GM23338 (cell line): ENCODE measurements around the gene ABR. TPM values are rescaled to one million over a fixed set of nuclear protein-coding genes. Genes with fewer than 3 reads are reported as not detected.

Experiments used
- ATAC-seq: fragments of 200-7000 bp; cut with Tn5 transposase; 3 replicates; pipeline ENCODE4 v1.9.1; 2020
- DNase-seq: peaks from one replicate; pipeline ENCODE4 v3.0.0-alpha.2; 2015; ENCODE audit warnings: low spot score
- H2AFZ ChIP-seq: fragments of 200-600 bp; sonication (generic); 2 replicates; pipeline ENCODE4 v1.8.0; 2016; ENCODE audit warnings: antibody characterized with exemption, mild to moderate bottlenecking, moderate library complexity
- H3F3A ChIP-seq: fragments of 200-600 bp; sonication (generic); replicated peaks from 2 replicates; pipeline ENCODE4 v1.8.0; 2017; ENCODE audit warnings: antibody characterized with exemption, mixed run types, low read depth
- H3K27ac ChIP-seq: fragments of 200-600 bp; sonication (generic); 2 replicates; pipeline ENCODE4 v1.6.1; 2016; ENCODE audit warnings: low read depth
- H3K27me3 ChIP-seq: fragments of 200-600 bp; sonication (generic); 2 replicates; pipeline ENCODE4 v1.8.0; 2016; ENCODE audit warnings: mild to moderate bottlenecking, mixed run types, moderate library complexity; ENCODE audit not compliant: insufficient read depth
- H3K36me3 ChIP-seq: fragments of 200-600 bp; sonication (generic); 2 replicates; pipeline ENCODE4 v1.8.0; 2016; ENCODE audit warnings: mild to moderate bottlenecking; ENCODE audit not compliant: insufficient read depth
- H3K4me1 ChIP-seq: fragments of 200-600 bp; sonication (generic); 2 replicates; pipeline ENCODE4 v1.8.0; 2016; ENCODE audit warnings: mild to moderate bottlenecking, moderate library complexity; ENCODE audit not compliant: insufficient read depth
- H3K4me2 ChIP-seq: fragments of 200-600 bp; sonication (generic); 2 replicates; pipeline ENCODE4 v1.7.1; 2017; ENCODE audit warnings: mixed run types
- H3K4me3 ChIP-seq: fragments of 200-600 bp; sonication (generic); 2 replicates; pipeline ENCODE4 v1.6.1; 2016; ENCODE audit warnings: mixed run types
- H3K79me2 ChIP-seq: fragments of 200-600 bp; sonication (generic); replicated peaks from 2 replicates; pipeline ENCODE4 v1.8.0; 2017; ENCODE audit warnings: mild to moderate bottlenecking; ENCODE audit not compliant: insufficient read depth
- H3K9me2 ChIP-seq: fragments of 200-600 bp; sonication (generic); 2 replicates; pipeline ENCODE4 v1.8.0; 2017; ENCODE audit not compliant: insufficient read depth
- H4K20me1 ChIP-seq: fragments of 200-600 bp; sonication (generic); replicated peaks from 2 replicates; pipeline ENCODE4 v1.8.0; 2017; ENCODE audit warnings: mild to moderate bottlenecking; ENCODE audit not compliant: insufficient read depth
- H3K27ac Mint-ChIP-seq: 2 replicates; pipeline ENCODE4 v1.8.0; 2020; ENCODE audit warnings: inconsistent platforms, mild to moderate bottlenecking, moderate library complexity, mixed read lengths
- H3K27me3 Mint-ChIP-seq: 3 replicates; pipeline ENCODE4 v1.8.0; 2022; ENCODE audit warnings: low read depth, mild to moderate bottlenecking, moderate library complexity, mixed read lengths, inconsistent platforms; ENCODE audit not compliant: insufficient read depth, poor library complexity
- H3K36me3 Mint-ChIP-seq: 3 replicates; pipeline ENCODE4 v1.8.0; 2021; ENCODE audit warnings: low read depth, mild to moderate bottlenecking, inconsistent platforms, moderate library complexity, mixed read lengths
- H3K4me1 Mint-ChIP-seq: 3 replicates; pipeline ENCODE4 v1.8.0; 2020; ENCODE audit warnings: mild to moderate bottlenecking, inconsistent platforms, mixed read lengths
- H3K4me3 Mint-ChIP-seq: 3 replicates; pipeline ENCODE4 v1.8.0; 2021; ENCODE audit warnings: moderate library complexity, mild to moderate bottlenecking, inconsistent platforms, mixed read lengths
- H3K9me3 Mint-ChIP-seq: 3 replicates; pipeline ENCODE4 v1.8.0; 2020; ENCODE audit warnings: moderate library complexity, mild to moderate bottlenecking, inconsistent platforms, mixed read lengths
- CREB1 ChIP-seq: fragments of 250-450 bp; sonication (Bioruptor Pico); IDR thresholded peaks from 2 replicates; pipeline ENCODE4 v1.5.0; 2020; ENCODE audit warnings: low read depth, mild to moderate bottlenecking, moderate library complexity
- ETS1 ChIP-seq: IDR thresholded peaks from 2 replicates; pipeline ENCODE4 v1.6.1; 2016; ENCODE audit warnings: antibody characterized with exemption
- EZH2 ChIP-seq: fragments of 200-600 bp; sonication (generic); IDR thresholded peaks from one replicate; pipeline ENCODE4 v1.8.0; 2017; ENCODE audit warnings: antibody characterized with exemption, mild to moderate bottlenecking, low read depth; ENCODE audit not compliant: unreplicated experiment
- EZH2phosphoT487 ChIP-seq: fragments of 200-600 bp; sonication (generic); IDR thresholded peaks from one replicate; pipeline ENCODE4 v1.8.1; 2018; ENCODE audit warnings: antibody characterized with exemption; ENCODE audit not compliant: unreplicated experiment
- JUNB ChIP-seq: IDR thresholded peaks from one replicate; pipeline ENCODE4 v1.6.1; 2016; ENCODE audit warnings: antibody characterized with exemption; ENCODE audit not compliant: unreplicated experiment
- NANOG ChIP-seq: IDR thresholded peaks from 2 replicates; pipeline ENCODE4 v1.6.1; 2016; ENCODE audit warnings: antibody characterized with exemption, borderline replicate concordance
- POLR2AphosphoS5 ChIP-seq: IDR thresholded peaks from 2 replicates; pipeline ENCODE4 v1.6.1; 2016; ENCODE audit warnings: antibody characterized with exemption, low read depth
- STAT1 ChIP-seq: IDR thresholded peaks from one replicate; pipeline ENCODE4 v1.6.1; 2016; ENCODE audit warnings: antibody characterized with exemption; ENCODE audit not compliant: unreplicated experiment
- ZNF114 ChIP-seq: fragments of 250-450 bp; sonication (Bioruptor Pico); IDR thresholded peaks from 2 replicates; pipeline ENCODE4 v1.5.0; 2020; ENCODE audit warnings: mild to moderate bottlenecking, moderate library complexity
- ZNF331 ChIP-seq: fragments of 250-450 bp; sonication (Bioruptor Pico); IDR thresholded peaks from 2 replicates; pipeline ENCODE4 v1.5.0; 2020; ENCODE audit warnings: low read depth, mild to moderate bottlenecking, moderate library complexity
- polyA plus RNA-seq: library from polyadenylated mRNA; unstranded; fragments of >200 nt; fragmentation: Nextera tagmentation; extraction: Ambion mirVana; gene quantifications from 2 replicates; pipeline ENCODE4 v1.2.1, GENCODE V29; 2016
- total RNA-seq: library from RNA; depleted of rRNA; stranded (reverse); fragments of >200 nt; shearing (Covaris generic); gene quantifications from 2 replicates; pipeline ENCODE4 v1.2.3, GENCODE V29; 2014
- TF ChIP-seq, protein P1 (sequence below): IDR thresholded peaks from one replicate; pipeline ENCODE4 v1.6.1; 2018; ENCODE audit warnings: antibody characterized with exemption; ENCODE audit not compliant: unreplicated experiment
- TF ChIP-seq, protein P2 (sequence below), 2 experiments: fragments of 200-600 bp in 1 of 2; sonication (generic) in 1 of 2; conservative IDR thresholded peaks; 2 replicates each; pipeline versions ENCODE4 v1.5.1 to v1.6.1; 2016 to 2017; ENCODE audit warnings: antibody characterized with exemption in 2 of 2, low read depth in 2 of 2, mild to moderate bottlenecking in 2 of 2, moderate library complexity in 1 of 2
- TF ChIP-seq, protein P3 (sequence below): fragments of 250-450 bp; sonication (Bioruptor Pico); IDR thresholded peaks from 2 replicates; pipeline ENCODE4 v1.5.0; 2020; ENCODE audit warnings: mild to moderate bottlenecking, moderate library complexity

ABR gene
- total and polyA plus RNA-seq, 2 experiments from 2014 or later = 15.0 to 27.7 TPM

GRCh38 chr17:1009229-1010085, 170.3 kb downstream of the ABR start:
- Histone ChIP-seq H3K4me2 (no peak overlapping the region), H3K4me3 (no peak overlapping the region), H3K4me1 (no peaks in the 10 kb centered on the region), H3K9me2 (no peaks in the 10 kb centered on the region), H2AFZ (no peak overlapping the region), H3K27me3 (no peaks in the 10 kb centered on the region), H3K36me3 (no peaks in the 10 kb centered on the region), H3F3A (no peaks in the 10 kb centered on the region), H3K27ac (no peak overlapping the region), H3K79me2 (no peaks in the 10 kb centered on the region), H4K20me1 (peaks cover 3% of the 10 kb centered on the region; the same call in 1 of the 2 replicates)
- Mint-ChIP-seq H3K36me3 (peaks cover 7% of the 10 kb centered on the region; the same call in 1 of the 3 replicates), H3K27ac (no peak overlapping the region), H3K4me3 (no peak overlapping the region), H3K4me1 (peaks cover 14% of the 10 kb centered on the region), H3K27me3 (peaks cover 4% of the 10 kb centered on the region), H3K9me3 (no peaks in the 10 kb centered on the region; the same call in 2 of the 3 replicates)
- ATAC-seq (no peak), DNase-seq (no peak)
- TF ChIP-seq, protein P1, sequence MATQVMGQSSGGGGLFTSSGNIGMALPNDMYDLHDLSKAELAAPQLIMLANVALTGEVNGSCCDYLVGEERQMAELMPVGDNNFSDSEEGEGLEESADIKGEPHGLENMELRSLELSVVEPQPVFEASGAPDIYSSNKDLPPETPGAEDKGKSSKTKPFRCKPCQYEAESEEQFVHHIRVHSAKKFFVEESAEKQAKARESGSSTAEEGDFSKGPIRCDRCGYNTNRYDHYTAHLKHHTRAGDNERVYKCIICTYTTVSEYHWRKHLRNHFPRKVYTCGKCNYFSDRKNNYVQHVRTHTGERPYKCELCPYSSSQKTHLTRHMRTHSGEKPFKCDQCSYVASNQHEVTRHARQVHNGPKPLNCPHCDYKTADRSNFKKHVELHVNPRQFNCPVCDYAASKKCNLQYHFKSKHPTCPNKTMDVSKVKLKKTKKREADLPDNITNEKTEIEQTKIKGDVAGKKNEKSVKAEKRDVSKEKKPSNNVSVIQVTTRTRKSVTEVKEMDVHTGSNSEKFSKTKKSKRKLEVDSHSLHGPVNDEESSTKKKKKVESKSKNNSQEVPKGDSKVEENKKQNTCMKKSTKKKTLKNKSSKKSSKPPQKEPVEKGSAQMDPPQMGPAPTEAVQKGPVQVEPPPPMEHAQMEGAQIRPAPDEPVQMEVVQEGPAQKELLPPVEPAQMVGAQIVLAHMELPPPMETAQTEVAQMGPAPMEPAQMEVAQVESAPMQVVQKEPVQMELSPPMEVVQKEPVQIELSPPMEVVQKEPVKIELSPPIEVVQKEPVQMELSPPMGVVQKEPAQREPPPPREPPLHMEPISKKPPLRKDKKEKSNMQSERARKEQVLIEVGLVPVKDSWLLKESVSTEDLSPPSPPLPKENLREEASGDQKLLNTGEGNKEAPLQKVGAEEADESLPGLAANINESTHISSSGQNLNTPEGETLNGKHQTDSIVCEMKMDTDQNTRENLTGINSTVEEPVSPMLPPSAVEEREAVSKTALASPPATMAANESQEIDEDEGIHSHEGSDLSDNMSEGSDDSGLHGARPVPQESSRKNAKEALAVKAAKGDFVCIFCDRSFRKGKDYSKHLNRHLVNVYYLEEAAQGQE = no peak
- TF ChIP-seq EZH2 (no peak), ZNF331 (CRISPR knock-in tag) (no peak), ZNF114 (CRISPR knock-in tag) (no peak), JUNB (no peak), ETS1 (no peak), POLR2AphosphoS5 (no peak), EZH2phosphoT487 (no peak), STAT1 (no peak), CREB1 (CRISPR knock-in tag) (no peak), NANOG (no peak)
- TF ChIP-seq, protein P2, sequence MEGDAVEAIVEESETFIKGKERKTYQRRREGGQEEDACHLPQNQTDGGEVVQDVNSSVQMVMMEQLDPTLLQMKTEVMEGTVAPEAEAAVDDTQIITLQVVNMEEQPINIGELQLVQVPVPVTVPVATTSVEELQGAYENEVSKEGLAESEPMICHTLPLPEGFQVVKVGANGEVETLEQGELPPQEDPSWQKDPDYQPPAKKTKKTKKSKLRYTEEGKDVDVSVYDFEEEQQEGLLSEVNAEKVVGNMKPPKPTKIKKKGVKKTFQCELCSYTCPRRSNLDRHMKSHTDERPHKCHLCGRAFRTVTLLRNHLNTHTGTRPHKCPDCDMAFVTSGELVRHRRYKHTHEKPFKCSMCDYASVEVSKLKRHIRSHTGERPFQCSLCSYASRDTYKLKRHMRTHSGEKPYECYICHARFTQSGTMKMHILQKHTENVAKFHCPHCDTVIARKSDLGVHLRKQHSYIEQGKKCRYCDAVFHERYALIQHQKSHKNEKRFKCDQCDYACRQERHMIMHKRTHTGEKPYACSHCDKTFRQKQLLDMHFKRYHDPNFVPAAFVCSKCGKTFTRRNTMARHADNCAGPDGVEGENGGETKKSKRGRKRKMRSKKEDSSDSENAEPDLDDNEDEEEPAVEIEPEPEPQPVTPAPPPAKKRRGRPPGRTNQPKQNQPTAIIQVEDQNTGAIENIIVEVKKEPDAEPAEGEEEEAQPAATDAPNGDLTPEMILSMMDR (conservative IDR thresholded peaks at IDR 0.05; ENCODE audit: low read depth in 2 of 2) = no peak
- TF ChIP-seq, protein P3, sequence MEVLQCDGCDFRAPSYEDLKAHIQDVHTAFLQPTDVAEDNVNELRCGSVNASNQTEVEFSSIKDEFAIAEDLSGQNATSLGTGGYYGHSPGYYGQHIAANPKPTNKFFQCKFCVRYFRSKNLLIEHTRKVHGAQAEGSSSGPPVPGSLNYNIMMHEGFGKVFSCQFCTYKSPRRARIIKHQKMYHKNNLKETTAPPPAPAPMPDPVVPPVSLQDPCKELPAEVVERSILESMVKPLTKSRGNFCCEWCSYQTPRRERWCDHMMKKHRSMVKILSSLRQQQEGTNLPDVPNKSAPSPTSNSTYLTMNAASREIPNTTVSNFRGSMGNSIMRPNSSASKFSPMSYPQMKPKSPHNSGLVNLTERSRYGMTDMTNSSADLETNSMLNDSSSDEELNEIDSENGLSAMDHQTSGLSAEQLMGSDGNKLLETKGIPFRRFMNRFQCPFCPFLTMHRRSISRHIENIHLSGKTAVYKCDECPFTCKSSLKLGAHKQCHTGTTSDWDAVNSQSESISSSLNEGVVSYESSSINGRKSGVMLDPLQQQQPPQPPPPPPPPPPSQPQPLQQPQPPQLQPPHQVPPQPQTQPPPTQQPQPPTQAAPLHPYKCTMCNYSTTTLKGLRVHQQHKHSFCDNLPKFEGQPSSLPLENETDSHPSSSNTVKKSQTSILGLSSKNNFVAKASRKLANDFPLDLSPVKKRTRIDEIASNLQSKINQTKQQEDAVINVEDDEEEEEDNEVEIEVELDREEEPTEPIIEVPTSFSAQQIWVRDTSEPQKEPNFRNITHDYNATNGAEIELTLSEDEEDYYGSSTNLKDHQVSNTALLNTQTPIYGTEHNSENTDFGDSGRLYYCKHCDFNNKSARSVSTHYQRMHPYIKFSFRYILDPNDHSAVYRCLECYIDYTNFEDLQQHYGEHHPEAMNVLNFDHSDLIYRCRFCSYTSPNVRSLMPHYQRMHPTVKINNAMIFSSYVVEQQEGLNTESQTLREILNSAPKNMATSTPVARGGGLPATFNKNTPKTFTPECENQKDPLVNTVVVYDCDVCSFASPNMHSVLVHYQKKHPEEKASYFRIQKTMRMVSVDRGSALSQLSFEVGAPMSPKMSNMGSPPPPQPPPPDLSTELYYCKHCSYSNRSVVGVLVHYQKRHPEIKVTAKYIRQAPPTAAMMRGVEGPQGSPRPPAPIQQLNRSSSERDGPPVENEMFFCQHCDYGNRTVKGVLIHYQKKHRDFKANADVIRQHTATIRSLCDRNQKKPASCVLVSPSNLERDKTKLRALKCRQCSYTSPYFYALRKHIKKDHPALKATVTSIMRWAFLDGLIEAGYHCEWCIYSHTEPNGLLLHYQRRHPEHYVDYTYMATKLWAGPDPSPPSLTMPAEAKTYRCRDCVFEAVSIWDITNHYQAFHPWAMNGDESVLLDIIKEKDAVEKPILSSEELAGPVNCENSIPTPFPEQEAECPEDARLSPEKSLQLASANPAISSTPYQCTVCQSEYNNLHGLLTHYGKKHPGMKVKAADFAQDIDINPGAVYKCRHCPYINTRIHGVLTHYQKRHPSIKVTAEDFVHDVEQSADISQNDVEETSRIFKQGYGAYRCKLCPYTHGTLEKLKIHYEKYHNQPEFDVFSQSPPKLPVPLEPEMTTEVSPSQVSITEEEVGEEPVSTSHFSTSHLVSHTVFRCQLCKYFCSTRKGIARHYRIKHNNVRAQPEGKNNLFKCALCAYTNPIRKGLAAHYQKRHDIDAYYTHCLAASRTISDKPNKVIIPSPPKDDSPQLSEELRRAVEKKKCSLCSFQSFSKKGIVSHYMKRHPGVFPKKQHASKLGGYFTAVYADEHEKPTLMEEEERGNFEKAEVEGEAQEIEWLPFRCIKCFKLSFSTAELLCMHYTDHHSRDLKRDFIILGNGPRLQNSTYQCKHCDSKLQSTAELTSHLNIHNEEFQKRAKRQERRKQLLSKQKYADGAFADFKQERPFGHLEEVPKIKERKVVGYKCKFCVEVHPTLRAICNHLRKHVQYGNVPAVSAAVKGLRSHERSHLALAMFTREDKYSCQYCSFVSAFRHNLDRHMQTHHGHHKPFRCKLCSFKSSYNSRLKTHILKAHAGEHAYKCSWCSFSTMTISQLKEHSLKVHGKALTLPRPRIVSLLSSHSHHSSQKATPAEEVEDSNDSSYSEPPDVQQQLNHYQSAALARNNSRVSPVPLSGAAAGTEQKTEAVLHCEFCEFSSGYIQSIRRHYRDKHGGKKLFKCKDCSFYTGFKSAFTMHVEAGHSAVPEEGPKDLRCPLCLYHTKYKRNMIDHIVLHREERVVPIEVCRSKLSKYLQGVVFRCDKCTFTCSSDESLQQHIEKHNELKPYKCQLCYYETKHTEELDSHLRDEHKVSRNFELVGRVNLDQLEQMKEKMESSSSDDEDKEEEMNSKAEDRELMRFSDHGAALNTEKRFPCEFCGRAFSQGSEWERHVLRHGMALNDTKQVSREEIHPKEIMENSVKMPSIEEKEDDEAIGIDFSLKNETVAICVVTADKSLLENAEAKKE (CRISPR knock-in tag) = no peak
